Activated B cell treated with CpG ODN at 0.5 μM for 24 hours (primary cell): ENCODE measurements around the gene TBC1D22A. TPM values are rescaled to one million over a fixed set of nuclear protein-coding genes. Genes with fewer than 3 reads are reported as not detected.
A peak's percentile ranks its signal among the peaks of the same experiment; 100 is the strongest.

Source experiments
- ATAC-seq: fragments of 200-7000 bp; cut with Tn5 transposase; one replicate; pipeline ENCODE4 v1.10.0; 2021; ENCODE audit warnings: low read depth, mild to moderate bottlenecking, moderate library complexity
- CTCF ChIA-PET: fragments of 350-600 bp; sonication (Branson Sonifier 250); formaldehyde crosslinking; loops from one replicate; lab custom pipeline; 2021; ENCODE audit warnings: antibody characterized with exemption; lab: Charles Lee
- POLR2A ChIA-PET: fragments of 350-600 bp; sonication (Branson Sonifier 250); formaldehyde crosslinking; loops from one replicate; lab custom pipeline; 2021; ENCODE audit warnings: antibody characterized with exemption; lab: Charles Lee
- DNase-seq: peaks from one replicate; pipeline ENCODE4 v3.0.0; 2022
- H3K27ac Mint-ChIP-seq: one replicate; pipeline ENCODE4 v1.8.0; 2020; ENCODE audit warnings: mixed read lengths
- H3K27me3 Mint-ChIP-seq: one replicate; pipeline ENCODE4 v1.8.0; 2021; ENCODE audit warnings: mixed read lengths
- H3K36me3 Mint-ChIP-seq: one replicate; pipeline ENCODE4 v1.8.0; 2021; ENCODE audit warnings: low read depth, mixed read lengths
- H3K4me1 Mint-ChIP-seq: one replicate; pipeline ENCODE4 v1.8.0; 2021; ENCODE audit warnings: mixed read lengths
- H3K4me3 Mint-ChIP-seq: one replicate; pipeline ENCODE4 v1.8.0; 2020; ENCODE audit warnings: mild to moderate bottlenecking, mixed read lengths
- H3K9me3 Mint-ChIP-seq: one replicate; pipeline ENCODE4 v1.8.0; 2020; ENCODE audit warnings: mixed read lengths
- intact Hi-C: fragments of 100-400 bp; cut with micrococcal nuclease; formaldehyde crosslinking; loops from one replicate; pipeline ENCODE4 v1.15.1; 2024
- total RNA-seq: library from RNA; stranded (reverse); gene quantifications from 2 replicates; pipeline ENCODE4 v1.2.3, GENCODE V29; 2022
- TF ChIP-seq, protein P1 (sequence below): fragments of 200-600 bp; IDR thresholded peaks from one replicate; pipeline ENCODE4 v1.8.0; 2022; ENCODE audit warnings: antibody characterized with exemption, mild to moderate bottlenecking

The TBC1D22A gene
- total RNA-seq, 1 donor from 2014 or later = 85.9 TPM

GRCh38 chr22:46734830-46735453, 27.5 kb upstream of the TBC1D22A start:
- intact Hi-C loops = loop anchor here (1.0 to 10.0 kb wide), 6 partner anchors 50 to 583 kb away; partner anchors contain the start of gene PPARA
- ATAC-seq (peak; percentile 67), DNase-seq (peak; percentile 60)
- CTCF ChIA-PET = interaction anchor here (1.0 to 2.9 kb wide), 4 partner anchors 28 to 171 kb away, joined by 4 to 14 read pairs (median 6); partner anchors contain the start of gene TBC1D22A
- Mint-ChIP-seq H3K4me3 (peak overlapping the region; percentile 76), H3K27me3 (no peaks in the 10 kb centered on the region), H3K9me3 (no peaks in the 10 kb centered on the region), H3K27ac (peak overlapping the region; percentile 74), H3K4me1 (peaks cover 51% of the 10 kb centered on the region), H3K36me3 (peaks cover 12% of the 10 kb centered on the region)
- TF ChIP-seq, protein P1, sequence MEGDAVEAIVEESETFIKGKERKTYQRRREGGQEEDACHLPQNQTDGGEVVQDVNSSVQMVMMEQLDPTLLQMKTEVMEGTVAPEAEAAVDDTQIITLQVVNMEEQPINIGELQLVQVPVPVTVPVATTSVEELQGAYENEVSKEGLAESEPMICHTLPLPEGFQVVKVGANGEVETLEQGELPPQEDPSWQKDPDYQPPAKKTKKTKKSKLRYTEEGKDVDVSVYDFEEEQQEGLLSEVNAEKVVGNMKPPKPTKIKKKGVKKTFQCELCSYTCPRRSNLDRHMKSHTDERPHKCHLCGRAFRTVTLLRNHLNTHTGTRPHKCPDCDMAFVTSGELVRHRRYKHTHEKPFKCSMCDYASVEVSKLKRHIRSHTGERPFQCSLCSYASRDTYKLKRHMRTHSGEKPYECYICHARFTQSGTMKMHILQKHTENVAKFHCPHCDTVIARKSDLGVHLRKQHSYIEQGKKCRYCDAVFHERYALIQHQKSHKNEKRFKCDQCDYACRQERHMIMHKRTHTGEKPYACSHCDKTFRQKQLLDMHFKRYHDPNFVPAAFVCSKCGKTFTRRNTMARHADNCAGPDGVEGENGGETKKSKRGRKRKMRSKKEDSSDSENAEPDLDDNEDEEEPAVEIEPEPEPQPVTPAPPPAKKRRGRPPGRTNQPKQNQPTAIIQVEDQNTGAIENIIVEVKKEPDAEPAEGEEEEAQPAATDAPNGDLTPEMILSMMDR = no peak
- POLR2A ChIA-PET = interaction anchor here (0.7 to 2.6 kb wide), 8 partner anchors 24 to 450 kb away, joined by 3 to 14 read pairs (median 4); partner anchors contain the start of gene TBC1D22A

DNA sequence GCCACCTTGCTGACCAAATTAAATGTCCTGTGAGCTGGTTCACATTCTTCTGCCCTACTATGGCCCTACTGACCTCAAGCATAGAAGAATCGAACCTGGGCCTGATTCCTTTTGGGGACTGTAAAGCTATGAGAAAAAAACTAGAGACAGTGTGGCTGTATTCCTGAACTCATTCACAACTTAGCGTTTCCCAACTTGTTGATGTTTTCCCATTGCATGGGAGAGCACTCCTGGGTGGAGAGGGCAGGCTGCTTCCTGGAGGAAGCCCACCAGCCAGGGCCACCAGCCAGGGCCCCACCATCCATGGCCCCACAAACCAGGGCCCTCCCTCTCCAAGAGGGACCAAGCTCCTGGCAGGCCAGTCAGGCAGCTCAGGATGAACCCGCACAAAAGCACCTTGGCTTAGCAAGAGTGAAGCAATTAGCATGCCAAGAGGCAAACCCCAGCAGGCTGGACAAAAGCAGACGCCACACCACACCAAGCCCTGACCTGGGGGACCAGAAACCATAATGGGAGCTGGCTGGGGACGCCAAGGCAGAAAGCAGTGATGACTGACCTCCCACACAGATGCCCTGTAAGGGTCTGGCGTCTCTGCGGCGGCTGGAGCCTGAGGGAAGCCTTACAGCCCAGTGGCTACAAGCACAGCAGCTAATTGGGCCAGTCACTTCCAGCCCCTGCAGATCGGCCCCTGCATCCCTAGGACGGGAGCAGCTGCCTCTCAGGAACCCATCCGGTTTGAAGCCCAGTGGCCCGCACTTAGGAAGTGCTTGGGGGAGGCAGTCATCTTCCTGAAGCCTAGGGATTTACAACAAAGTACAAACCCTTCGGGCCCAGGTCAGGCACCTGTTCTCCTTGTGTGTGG, 26.5 kb upstream of the TBC1D22A start:
- POLR2A ChIA-PET = interaction anchor here (0.6 to 2.6 kb wide), 8 partner anchors 23 to 400 kb away, joined by 3 to 14 read pairs (median 4); partner anchors contain the start of genes TBC1D22A and TRMU
- CTCF ChIA-PET = interaction anchor here (1.0 to 2.9 kb wide), 4 partner anchors 27 to 172 kb away, joined by 4 to 14 read pairs (median 6); partner anchors contain the start of gene TBC1D22A
- no peak for DNase-seq
- intact Hi-C loops = loop anchor here (1.0 to 10.0 kb wide), 5 partner anchors 149 to 584 kb away; partner anchors contain the start of gene PPARA
- no peak for ATAC-seq
- Mint-ChIP-seq H3K4me1 (peaks cover 48% of the 10 kb centered on the region), H3K36me3 (peaks cover 7% of the 10 kb centered on the region), H3K4me3 (peak overlapping the region; percentile 89), H3K9me3 (no peaks in the 10 kb centered on the region), H3K27ac (peak overlapping the region; percentile 27), H3K27me3 (no peaks in the 10 kb centered on the region)
- TF ChIP-seq, protein P1 = no peak

- H3K9me3 Mint-ChIP-seq = no peaks in the 10 kb centered on the region
These were observed 25.7 kb upstream of the TBC1D22A start for GRCh38 chr22:46736705-46737104.

DNA sequence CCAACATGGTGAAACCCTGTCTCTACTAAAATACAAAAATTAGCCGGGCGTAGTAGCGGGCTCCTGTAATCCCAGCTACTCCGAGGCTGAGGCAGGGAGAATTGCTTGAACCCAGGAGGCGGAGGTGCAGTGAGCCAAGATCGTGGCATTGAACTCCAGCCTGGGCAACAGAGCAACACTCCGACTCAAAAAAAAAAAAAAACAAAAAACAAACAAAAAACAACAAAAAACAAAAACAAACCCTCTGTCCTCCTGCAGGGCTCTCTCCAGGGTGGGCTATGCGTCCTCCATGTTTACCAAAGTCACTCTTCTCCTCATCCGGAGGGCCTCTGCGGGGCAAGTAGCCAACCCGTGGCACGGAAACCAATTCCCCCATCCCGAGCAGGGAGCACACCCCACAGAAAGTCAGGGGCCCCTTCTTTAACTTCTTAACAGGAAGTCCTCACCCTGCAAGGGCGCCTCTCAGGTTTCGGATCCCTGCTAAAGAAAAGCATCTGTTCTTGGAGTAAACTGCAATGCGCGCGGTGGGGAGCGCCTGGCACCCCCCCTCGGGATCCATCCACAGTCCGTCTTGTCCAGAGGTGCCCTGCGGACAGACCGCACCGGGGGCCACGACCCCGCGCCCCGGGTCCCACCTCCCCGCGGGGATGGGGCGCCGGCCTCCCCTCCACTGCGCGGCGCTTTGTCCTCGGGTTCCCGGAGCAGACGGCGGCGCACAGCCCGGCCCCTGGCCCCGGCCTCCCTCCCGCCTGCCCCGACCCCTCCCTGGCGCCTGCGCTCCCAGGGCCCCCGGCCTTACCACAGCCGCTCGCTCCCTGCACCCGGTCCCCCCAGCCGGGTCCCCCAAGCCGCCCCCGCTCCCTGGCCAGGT, 25.1 kb upstream of the TBC1D22A start:
- Mint-ChIP-seq H3K4me1 (peaks cover 42% of the 10 kb centered on the region), H3K4me3 (peak overlapping the region; percentile 89), H3K27me3 (no peaks in the 10 kb centered on the region), H3K9me3 (no peaks in the 10 kb centered on the region), H3K27ac (peak overlapping the region; percentile 82), H3K36me3 (peaks cover 1% of the 10 kb centered on the region)
- ChIA-PET CTCF (no interaction called here), POLR2A (interaction anchor here (2.6 kb wide), 1 partner anchor 25 kb away, joined by 14 read pairs; the partner anchor contains the start of gene TBC1D22A)
- peak; percentile 50 for DNase-seq
- peak; percentile 7 for ATAC-seq
- intact Hi-C loops = loop anchor here (5.0 to 10.0 kb wide), 3 partner anchors 230 to 585 kb away; partner anchors contain the start of gene PPARA
- TF ChIP-seq, protein P1 = no peak

More at GRCh38 chr22:46736705-46737104, 25.7 kb upstream of the TBC1D22A start:
- Mint-ChIP-seq H3K27me3 (no peaks in the 10 kb centered on the region), H3K27ac (peak overlapping the region; percentile 27), H3K36me3 (peaks cover 3% of the 10 kb centered on the region), H3K4me1 (peaks cover 45% of the 10 kb centered on the region), H3K4me3 (peak overlapping the region; percentile 89)
- intact Hi-C loops = loop anchor here (5.0 to 10.0 kb wide), 3 partner anchors 231 to 584 kb away; partner anchors contain the start of gene PPARA
- POLR2A ChIA-PET = interaction anchor here (1.0 to 2.6 kb wide), 2 partner anchors 26 to 401 kb away, joined by 3 to 14 read pairs; partner anchors contain the start of genes TBC1D22A and TRMU
- TF ChIP-seq, protein P1 = no peak
- CTCF ChIA-PET = interaction anchor here (1.5 to 1.6 kb wide), 2 partner anchors 26 to 66 kb away, joined by 4 to 7 read pairs; partner anchors contain the start of gene TBC1D22A
- DNase-seq (no peak), ATAC-seq (no peak)
